Ishikawa (cell line): ENCODE measurements around the gene PPP2R2C.

Source experiments
- CEBPB ChIP-seq: IDR thresholded peaks from 2 replicates; pipeline ENCODE4 v1.6.1; 2012
- CREB1 ChIP-seq: IDR thresholded peaks from 2 replicates; pipeline ENCODE4 v1.6.1; 2012; ENCODE audit warnings: low read depth
- EGR1 ChIP-seq: IDR thresholded peaks from 2 replicates; pipeline ENCODE4 v1.6.1; 2012
- EP300 ChIP-seq: IDR thresholded peaks from 2 replicates; pipeline ENCODE4 v1.6.1; 2012; ENCODE audit warnings: borderline replicate concordance
- FOXM1 ChIP-seq: IDR thresholded peaks from 2 replicates; pipeline ENCODE4 v1.6.1; 2012; ENCODE audit warnings: low read depth, borderline replicate concordance
- NFIC ChIP-seq: IDR thresholded peaks from 2 replicates; pipeline ENCODE4 v1.6.1; 2012
- RAD21 ChIP-seq: IDR thresholded peaks from 2 replicates; pipeline ENCODE4 v1.6.1; 2012; ENCODE audit warnings: low read depth
- TAF1 ChIP-seq: IDR thresholded peaks from 2 replicates; pipeline ENCODE4 v1.6.1; 2012; ENCODE audit warnings: low read depth, mild to moderate bottlenecking
- TCF12 ChIP-seq: IDR thresholded peaks from 2 replicates; pipeline ENCODE4 v1.6.1; 2012; ENCODE audit warnings: low read depth
- TEAD4 ChIP-seq: IDR thresholded peaks from 2 replicates; pipeline ENCODE4 v1.6.1; 2012
- YY1 ChIP-seq: IDR thresholded peaks from 2 replicates; pipeline ENCODE4 v1.6.1; 2012; ENCODE audit warnings: low read depth
- ZBTB7A ChIP-seq: IDR thresholded peaks from 2 replicates; pipeline ENCODE4 v1.6.1; 2012; ENCODE audit warnings: low read depth
- TF ChIP-seq, protein P1 (sequence below): IDR thresholded peaks from 2 replicates; pipeline ENCODE4 v1.6.1; 2012
- TF ChIP-seq, protein P2 (sequence below): IDR thresholded peaks from 2 replicates; pipeline ENCODE4 v1.6.1; 2012
- TF ChIP-seq, protein P3 (sequence below): IDR thresholded peaks from 2 replicates; pipeline ENCODE4 v1.6.1; 2012; ENCODE audit warnings: low read depth, mild to moderate bottlenecking

Gene PPP2R2C

DNA sequence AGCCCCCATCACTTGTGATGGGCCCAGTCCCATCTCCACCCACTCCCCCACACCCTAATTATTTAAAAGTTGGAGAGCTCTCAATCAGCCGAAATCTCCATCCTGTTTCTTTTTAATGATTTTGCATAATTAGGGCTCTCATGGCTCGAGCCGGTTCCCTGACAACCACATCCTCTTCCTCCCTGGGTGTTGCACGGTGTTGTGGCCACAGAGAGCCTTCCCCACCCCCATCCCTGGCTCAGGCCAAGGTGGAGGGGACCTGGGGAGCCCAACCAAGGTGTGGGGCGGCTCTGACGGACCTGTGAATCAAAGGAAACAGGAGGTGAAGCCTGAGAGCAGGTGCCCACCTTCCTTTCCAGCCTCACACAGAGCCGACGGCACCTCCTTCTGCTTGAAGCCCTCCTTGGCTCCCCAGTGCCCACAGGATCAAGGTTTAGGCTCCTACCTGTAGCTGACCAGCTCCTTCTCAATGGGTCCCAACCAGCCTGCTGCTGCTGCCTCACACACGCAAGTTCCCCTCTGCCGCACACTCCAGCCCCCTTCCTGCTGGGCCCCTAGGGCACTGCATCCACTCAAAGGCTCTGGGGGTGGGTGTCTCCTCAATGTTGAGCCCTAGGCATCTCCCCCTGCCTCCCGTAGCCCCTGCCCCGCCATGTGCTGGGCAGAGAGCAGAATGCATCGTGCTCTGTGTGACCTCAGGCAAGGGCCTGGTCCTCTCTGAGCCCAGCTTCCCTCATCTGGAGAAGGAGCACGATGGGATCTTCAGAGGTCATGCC is 134.1 kb downstream of the PPP2R2C start:
- TF ChIP-seq RAD21 (no peak), EP300 (no peak), ZBTB7A (no peak), TAF1 (no peak), EGR1 (no peak), TCF12 (no peak), TEAD4 (no peak), YY1 (no peak), NFIC (no peak), FOXM1 (no peak), CEBPB (no peak), CREB1 (no peak)
- TF ChIP-seq, protein P1, sequence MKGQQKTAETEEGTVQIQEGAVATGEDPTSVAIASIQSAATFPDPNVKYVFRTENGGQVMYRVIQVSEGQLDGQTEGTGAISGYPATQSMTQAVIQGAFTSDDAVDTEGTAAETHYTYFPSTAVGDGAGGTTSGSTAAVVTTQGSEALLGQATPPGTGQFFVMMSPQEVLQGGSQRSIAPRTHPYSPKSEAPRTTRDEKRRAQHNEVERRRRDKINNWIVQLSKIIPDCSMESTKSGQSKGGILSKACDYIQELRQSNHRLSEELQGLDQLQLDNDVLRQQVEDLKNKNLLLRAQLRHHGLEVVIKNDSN = no peak
- TF ChIP-seq, protein P2, sequence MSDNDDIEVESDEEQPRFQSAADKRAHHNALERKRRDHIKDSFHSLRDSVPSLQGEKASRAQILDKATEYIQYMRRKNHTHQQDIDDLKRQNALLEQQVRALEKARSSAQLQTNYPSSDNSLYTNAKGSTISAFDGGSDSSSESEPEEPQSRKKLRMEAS = no peak
- TF ChIP-seq, protein P3, sequence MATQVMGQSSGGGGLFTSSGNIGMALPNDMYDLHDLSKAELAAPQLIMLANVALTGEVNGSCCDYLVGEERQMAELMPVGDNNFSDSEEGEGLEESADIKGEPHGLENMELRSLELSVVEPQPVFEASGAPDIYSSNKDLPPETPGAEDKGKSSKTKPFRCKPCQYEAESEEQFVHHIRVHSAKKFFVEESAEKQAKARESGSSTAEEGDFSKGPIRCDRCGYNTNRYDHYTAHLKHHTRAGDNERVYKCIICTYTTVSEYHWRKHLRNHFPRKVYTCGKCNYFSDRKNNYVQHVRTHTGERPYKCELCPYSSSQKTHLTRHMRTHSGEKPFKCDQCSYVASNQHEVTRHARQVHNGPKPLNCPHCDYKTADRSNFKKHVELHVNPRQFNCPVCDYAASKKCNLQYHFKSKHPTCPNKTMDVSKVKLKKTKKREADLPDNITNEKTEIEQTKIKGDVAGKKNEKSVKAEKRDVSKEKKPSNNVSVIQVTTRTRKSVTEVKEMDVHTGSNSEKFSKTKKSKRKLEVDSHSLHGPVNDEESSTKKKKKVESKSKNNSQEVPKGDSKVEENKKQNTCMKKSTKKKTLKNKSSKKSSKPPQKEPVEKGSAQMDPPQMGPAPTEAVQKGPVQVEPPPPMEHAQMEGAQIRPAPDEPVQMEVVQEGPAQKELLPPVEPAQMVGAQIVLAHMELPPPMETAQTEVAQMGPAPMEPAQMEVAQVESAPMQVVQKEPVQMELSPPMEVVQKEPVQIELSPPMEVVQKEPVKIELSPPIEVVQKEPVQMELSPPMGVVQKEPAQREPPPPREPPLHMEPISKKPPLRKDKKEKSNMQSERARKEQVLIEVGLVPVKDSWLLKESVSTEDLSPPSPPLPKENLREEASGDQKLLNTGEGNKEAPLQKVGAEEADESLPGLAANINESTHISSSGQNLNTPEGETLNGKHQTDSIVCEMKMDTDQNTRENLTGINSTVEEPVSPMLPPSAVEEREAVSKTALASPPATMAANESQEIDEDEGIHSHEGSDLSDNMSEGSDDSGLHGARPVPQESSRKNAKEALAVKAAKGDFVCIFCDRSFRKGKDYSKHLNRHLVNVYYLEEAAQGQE = no peak

DNA sequence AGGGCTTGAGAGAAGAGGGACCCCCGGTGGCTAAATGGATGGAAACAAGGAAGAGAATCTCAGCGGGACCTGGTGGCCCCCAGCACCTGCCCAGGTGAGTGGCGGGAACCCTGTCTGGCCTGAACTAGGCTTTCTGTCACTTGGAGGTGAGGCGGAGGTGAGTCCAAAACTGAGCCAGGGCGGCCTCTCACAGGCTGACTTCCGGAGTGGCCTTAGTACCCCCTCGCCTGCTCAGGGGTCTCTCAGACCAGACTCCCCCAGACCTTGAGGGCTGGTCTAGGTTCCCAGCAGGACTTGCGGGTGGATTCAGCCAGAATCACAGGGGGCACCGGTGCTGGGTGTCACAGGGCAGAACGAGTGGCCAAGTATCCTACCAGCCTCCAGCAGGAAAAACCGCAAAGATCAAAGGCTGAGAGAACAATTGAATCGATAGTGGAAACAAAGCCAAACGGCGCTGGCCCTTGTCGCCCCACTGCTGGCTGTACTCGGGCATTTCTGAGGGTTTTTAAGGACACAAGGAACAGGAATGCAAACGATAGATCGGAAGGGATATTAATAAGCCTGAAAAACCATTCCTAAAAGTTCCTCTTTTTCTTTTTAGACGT is 135.0 kb downstream of the PPP2R2C start:
- TF ChIP-seq, protein P1 = no peak
- TF ChIP-seq YY1 (no peak), ZBTB7A (no peak), CEBPB (no peak), TEAD4 (no peak), EGR1 (no peak), NFIC (no peak), TCF12 (no peak), RAD21 (no peak), FOXM1 (no peak), CREB1 (no peak), EP300 (no peak), TAF1 (no peak)
- TF ChIP-seq, protein P2 = no peak
- TF ChIP-seq, protein P3 = no peak

DNA sequence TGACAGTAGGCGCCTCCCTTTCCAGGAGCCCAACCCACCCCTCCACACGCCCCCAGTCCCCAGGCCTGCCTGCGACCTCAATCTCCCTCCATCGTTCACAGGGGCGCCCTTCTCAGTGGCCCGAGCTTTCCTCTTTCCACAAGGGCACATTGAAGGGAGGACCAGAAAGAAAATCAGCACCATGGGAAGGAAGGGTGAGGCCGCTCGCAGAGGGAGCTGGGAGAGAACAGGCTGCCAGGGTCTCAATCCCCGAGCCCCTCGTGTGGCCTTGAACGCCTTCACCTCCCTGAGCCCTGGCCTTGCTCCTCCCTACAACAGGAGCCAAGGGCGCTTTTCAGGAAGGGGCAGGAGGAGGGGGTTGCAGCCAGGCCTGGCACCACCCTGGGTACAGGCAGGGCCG is 136.2 kb downstream of the PPP2R2C start:
- TF ChIP-seq TEAD4 = no peak
- TF ChIP-seq, protein P1 = no peak
- no peak for TF ChIP-seq EGR1

DNA sequence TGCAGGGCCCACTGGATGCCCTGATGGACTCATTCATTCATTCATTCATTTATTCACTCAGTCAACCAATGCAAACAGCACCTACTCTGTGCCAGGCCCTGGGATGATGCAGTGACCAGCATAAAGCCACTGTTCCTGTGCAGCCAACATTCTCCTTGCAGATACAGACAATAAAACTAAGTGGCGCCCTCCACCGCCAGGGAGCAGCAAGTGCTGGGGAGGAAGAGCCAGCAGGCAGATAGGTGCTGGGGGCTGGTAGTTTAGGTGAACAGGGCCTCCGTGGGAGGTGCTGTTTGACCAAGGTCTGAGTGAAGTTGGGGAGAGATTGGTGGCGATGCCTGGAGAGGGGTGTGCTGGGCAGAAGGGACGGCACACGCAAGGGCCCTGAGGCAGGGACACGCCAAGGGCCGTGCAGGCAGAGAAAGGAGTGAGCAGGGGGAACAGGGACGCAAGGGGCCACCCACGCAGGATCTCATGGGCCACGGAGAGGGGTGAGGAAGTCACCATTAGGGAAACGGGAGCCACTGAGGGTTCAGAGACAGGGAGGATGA is 137.3 kb downstream of the PPP2R2C start:
- TF ChIP-seq TCF12 (no peak), CEBPB (no peak), EP300 (no peak), FOXM1 (no peak), TAF1 (no peak), TEAD4 (no peak)
- TF ChIP-seq, protein P1 = no peak
